ENCODE data around the gene MYH2.

GRCh38 chr17:10482252-10482651 lies 67.2 kb downstream of the MYH2 start:
- TF ChIP-seq CTCF (IDR thresholded peaks at IDR 0.05; ENCODE audit: extremely low read depth in 1 of 2, insufficient read depth in 1 of 2, low read depth in 1 of 2, low read length in 2 of 2) (no peak), MAX (IDR thresholded peaks at IDR 0.05; ENCODE audit: insufficient read depth, insufficient read length) (no peak), POLR2AphosphoS5 (IDR thresholded peaks at IDR 0.05; ENCODE audit: insufficient read depth, low read depth, low read length) (no peak)
